WI38 (cell line): ENCODE measurements around the gene C12orf57.

Experiments
- H3K4me3 ChIP-seq: 2 replicates; pipeline ENCODE4 v1.5.1; 2011; ENCODE audit warnings: low read depth, mild to moderate bottlenecking, control low read depth, low read length
- CTCF ChIP-seq: IDR thresholded peaks from 2 replicates; pipeline ENCODE4 v1.5.1; 2012; ENCODE audit warnings: low read depth, mild to moderate bottlenecking, control low read depth, low read length

The C12orf57 gene

GRCh38 chr12:6975297-6976032, 31.6 kb downstream of the C12orf57 start:
- H3K4me3 ChIP-seq: no peak overlapping the region
- no peak for TF ChIP-seq CTCF

GRCh38 chr12:6977653-6978052, 33.8 kb downstream of the C12orf57 start:
- no peak for TF ChIP-seq CTCF
- H3K4me3 ChIP-seq: no peak overlapping the region

- TF ChIP-seq CTCF: no peak
- H3K4me3 ChIP-seq: no peak overlapping the region
These were observed 34.4 kb downstream of the C12orf57 start for GRCh38 chr12:6978188-6978587.

- no peak for TF ChIP-seq CTCF
- no peak overlapping the region for H3K4me3 ChIP-seq
These were observed 34.8 kb downstream of the C12orf57 start for GRCh38 chr12:6978611-6979011.

GRCh38 chr12:6979021-6979420, 35.2 kb downstream of the C12orf57 start:
- no peak overlapping the region for H3K4me3 ChIP-seq
- no peak for TF ChIP-seq CTCF

GRCh38 chr12:6979453-6979852, 35.6 kb downstream of the C12orf57 start:
- no peak for TF ChIP-seq CTCF
- no peak overlapping the region for H3K4me3 ChIP-seq

- TF ChIP-seq CTCF: no peak
- H3K4me3 ChIP-seq: no peak overlapping the region
These were observed 36.3 kb downstream of the C12orf57 start for GRCh38 chr12:6980075-6980474.
